Activated T-helper 1 cell treated with Interleukin-2 at 50 U/mL for 16 hours (primary cell): ENCODE data around the gene RASSF8.

Experiments
- DNase-seq: peaks from one replicate; pipeline ENCODE4 v3.0.0-alpha.2; 2020; ENCODE audit warnings: low read depth

RASSF8 gene

GRCh38 chr12:26125400-26126339, 167.2 kb downstream of the RASSF8 start:
- no peak for DNase-seq

DNA sequence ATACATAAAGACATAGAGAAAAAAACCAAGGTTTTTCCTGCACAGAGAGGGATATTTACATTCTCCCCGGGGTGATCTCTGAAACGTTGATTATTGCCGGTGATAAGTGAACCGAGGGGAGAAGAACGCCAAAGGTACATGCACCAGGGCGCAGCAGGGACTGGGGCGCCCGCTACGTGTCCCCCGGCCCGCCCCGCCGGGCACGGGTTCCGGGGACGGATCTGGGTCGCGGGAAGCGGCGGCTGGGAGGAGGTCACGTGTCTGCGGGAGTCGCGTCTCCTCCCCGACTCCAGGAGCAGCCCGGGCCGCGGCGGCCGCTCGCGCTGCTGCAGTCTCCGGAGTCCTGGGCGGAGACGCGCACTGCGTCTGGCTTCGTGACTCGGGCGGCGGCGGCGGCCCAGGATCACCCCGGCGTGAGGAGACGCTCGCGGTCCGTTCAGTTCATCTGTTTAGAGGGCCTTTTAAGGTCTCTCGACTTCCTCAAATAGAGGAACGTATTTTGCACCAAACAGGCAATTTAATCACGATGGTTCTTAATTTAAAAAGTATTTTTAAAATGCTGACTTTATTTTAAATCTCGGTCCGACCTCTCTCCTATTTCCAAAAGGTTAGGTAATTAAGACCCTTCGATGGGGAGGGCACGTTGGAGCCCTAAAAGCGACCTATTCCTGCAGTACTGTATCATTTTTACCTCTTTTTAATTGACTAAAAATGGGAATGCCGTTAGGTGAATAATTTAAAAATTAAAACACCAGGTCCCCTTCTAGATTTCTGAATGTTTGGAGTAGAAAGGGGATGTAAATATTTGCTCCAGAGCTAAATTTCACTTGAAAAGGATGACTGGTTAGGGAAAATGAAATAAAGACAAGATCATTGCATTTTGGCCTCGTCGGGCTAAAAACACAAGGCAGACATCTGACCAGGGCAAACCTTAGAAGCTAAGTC, 168.1 kb downstream of the RASSF8 start:
- no peak for DNase-seq

- DNase-seq: no peak
Observed at GRCh38 chr12:26127404-26127803, 168.9 kb downstream of the RASSF8 start.

GRCh38 chr12:26128168-26128567, 169.7 kb downstream of the RASSF8 start:
- no peak for DNase-seq
